ENCODE data around the gene EHD2.

- TF ChIP-seq CTCF (IDR thresholded peaks at IDR 0.05) (no peak), POLR2A (IDR thresholded peaks at IDR 0.05) (no peak)
These were observed 42.0 kb downstream of the EHD2 start for GRCh38 chr19:47755065-47755761.
